GM21423 (cell line): Measurements from ENCODE around the gene KATNIP.

Source experiments
- ATAC-seq: cut with Tn5 transposase; IDR thresholded peaks from one replicate; pipeline ENCODE4 v1.9.1; 2021; ENCODE audit warnings: mild to moderate bottlenecking, moderate library complexity; ENCODE audit not compliant: unreplicated experiment

KATNIP gene

GRCh38 chr16:27579087-27579980, 29.4 kb downstream of the KATNIP start:
- no peak for ATAC-seq

GRCh38 chr16:27582883-27583282, 32.9 kb downstream of the KATNIP start:
- ATAC-seq = no peak

DNA sequence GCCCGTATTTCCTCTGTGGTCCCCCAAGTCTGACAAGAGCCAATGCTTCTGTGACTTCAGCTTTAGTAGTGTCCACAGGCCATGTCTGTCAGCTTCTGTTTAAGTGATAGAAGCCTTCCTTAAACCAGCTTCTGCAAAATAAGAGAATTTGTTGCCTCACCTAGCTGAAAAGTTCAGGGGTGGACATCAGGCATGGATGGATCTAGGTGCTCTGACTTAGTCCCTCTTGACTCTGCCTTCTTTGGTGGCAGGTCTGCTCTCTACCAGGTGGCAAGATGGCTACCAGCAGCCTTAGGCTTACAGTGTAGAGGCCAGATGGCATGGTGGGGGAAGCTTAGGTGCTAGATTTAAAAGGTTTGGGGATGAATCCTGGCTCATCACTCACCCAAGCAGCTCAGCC, 33.7 kb downstream of the KATNIP start:
- no peak for ATAC-seq

- ATAC-seq = no peak
Observed at GRCh38 chr16:27585200-27585599, 35.3 kb downstream of the KATNIP start.

- no peak for ATAC-seq
Observed at GRCh38 chr16:27586711-27587110, 36.8 kb downstream of the KATNIP start.

DNA sequence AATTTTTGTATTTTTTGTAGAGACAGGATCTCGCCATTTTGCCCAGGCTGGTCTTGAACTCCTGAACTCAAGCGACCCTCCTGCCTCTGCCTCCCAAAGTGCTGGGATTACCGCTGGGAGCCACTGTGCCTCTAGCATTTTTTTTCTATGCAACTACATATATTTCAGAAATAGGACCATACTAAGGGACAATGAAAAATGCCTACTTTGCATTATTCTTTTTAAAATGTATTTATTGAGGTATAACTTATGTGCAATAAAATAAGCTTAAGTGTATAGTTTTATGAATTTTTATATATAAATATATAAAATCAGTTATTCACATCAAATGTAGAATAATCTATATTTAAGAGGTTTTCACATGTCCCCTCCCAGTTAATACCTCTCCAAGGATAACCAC, 38.1 kb downstream of the KATNIP start:
- no peak for ATAC-seq

DNA sequence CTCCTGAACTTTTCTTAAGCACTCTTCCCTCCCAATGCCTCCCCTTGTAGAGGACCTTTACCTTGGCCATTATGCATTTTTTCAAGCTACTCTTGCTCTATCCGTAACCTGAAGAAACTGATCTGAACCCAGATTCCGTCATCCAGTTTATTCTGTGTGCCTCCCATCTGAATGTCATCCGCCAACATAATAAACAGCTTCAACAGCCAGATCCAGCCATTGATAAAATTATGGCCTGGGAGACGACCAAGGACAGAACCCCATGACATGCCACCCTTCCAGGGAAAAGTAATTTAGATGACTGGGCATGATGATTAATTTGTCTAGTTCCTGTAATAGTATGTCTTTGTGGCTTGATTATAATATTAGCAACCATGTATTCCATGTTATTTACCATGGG, 41.9 kb downstream of the KATNIP start:
- no peak for ATAC-seq

DNA sequence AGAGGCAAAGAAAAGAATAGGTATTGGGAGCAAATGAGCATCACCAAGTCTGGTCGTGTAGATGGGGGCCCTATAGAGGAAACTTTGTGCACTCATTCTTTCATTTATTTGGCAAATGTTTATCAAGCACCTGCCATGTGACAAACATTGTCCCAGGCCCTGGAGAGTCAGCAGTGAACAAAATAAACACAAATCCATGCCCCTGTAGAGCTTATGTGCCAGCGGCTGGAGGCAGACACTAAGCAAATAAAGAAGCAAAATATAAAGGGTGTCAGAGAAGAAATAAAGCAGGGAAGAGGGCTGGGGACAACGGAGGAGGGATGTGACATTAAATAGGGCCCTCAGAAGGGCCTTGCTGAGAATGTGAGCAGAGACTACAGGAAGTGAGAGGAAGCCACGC, 45.5 kb downstream of the KATNIP start:
- no peak for ATAC-seq

DNA sequence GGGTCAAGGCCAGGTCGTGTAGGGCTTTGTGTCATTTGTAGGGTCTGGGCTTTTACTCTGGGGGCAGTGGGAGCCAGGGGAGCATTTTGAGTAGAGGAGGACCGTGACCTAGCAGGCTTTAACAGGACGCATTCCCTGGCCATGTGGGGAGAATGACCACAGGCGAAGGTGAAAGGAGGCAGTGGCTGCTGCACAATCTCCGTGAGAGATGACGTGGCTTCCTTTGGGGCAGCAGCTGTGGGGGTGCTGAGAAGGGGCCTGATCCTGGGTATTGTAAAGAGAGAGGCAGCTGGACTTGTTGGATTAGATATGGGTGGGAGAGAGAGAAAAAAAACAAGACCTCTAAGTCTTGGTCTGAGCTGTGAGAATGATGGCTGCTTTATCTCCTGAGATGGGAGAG, 46.0 kb downstream of the KATNIP start:
- ATAC-seq = no peak

GRCh38 chr16:27596411-27596810, 46.5 kb downstream of the KATNIP start:
- no peak for ATAC-seq

DNA sequence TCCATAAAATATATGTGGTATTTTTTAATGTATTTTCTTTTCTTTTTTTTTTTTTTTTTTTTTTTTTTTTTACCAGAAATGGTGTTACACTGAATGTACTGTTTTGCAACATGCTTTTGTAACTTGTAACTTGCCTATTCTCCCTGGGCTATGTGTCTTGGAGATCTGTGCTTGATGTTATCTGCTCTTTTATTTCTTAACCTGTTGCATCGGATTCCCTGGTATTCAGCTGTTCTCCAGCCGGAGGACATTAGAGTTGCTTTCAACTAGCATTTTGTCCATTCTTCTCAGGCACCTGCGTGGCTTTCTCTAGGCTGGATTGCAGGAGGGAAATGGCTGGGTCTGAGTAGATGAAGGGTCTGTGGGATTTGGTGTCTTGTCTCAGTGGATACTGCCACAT, 47.4 kb downstream of the KATNIP start:
- ATAC-seq = no peak

DNA sequence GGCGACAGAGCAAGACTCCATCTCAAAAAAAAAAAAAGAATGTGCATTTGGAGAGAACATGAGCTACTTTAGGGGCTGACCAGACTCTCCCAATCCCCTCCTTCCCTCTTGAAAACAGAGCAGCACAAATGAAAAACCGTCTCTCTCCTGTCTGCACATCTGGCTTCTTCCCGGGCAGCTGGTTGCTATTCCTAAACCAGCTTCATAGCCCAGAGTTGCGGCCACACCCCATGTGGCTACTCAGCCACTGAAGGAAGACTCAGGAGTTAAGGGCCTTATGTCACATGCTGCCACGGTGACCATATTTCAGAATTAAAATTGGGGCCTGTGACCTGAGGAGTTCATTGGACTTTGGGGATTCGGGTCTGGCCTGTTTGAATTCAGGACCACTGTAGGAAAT, 48.3 kb downstream of the KATNIP start:
- ATAC-seq = no peak

DNA sequence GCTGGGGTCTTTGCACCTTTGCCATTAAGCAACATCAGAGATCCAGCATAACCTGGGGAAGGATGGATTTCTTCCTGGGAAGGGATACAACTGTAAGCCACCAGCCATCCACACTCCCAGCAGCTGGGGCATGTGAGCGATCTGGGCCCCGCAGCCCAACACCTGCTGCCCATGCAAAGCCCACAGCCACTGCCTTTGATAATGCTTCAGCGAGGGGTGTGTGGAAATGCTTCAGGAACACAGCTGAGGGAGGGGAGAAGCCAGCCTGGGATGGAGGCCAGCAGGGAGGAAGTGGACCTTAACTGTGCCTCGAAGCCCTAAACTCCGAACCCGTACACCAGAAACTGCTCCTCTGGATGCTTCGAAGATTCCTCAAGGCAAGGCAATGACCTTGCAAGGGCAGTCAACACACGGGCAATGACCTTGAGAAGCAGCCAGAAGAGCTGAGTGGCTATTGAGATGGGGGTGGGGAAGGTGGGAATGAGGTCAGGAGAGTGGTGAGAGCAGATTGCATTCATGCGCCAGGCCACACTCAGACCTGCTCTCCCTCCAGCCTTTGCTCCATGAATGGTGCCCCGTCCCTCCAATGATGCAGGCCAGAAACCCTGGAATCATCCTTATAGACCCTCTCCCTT, 49.1 kb downstream of the KATNIP start:
- ATAC-seq = no peak

DNA sequence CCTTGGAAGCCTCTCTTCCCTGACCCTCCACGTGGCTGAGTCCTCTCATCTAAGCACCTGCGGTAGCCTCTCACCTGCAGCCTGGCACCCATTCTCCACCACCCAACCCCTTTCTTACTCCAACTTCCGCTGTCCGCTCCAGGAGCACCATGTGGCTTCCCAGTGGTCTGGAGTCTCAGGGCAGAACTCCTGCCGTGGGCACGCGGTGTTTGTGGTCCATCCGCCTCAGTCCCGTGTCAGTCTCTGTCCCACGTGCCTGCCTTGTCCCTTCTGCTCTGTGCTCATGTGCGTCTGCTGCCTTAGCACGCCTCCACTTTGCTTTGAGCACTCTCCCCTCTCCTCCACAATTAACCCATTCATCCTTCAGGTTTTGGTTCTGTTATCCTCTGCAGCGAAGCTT, 49.7 kb downstream of the KATNIP start:
- no peak for ATAC-seq
